IMR-90 (cell line): ENCODE measurements around the gene MYO1D. TPM values are rescaled to one million over a fixed set of nuclear protein-coding genes. Genes with fewer than 3 reads are reported as not detected.

ENCODE experiments used
- ATAC-seq: fragments of 200-7000 bp; cut with Tn5 transposase; 2 replicates; pipeline ENCODE4 v1.9.1; 2020; ENCODE audit warnings: low read depth, mild to moderate bottlenecking, moderate library complexity
- BruUV-seq: library from RNA; stranded (reverse); fragments of 400-500 nt; replicated peaks from 2 replicates; lab custom pipeline; 2021; lab: Mats Ljungman, UMichigan
- CTCF ChIA-PET: fragments of 300-600 bp; formaldehyde crosslinking; extraction: SDS; loops from one replicate; lab custom pipeline; 2021; ENCODE audit warnings: antibody characterized with exemption; lab: Yijun Ruan, JAX
- POLR2A ChIA-PET: fragments of 300-600 bp; sonication (Branson Sonifier 250); formaldehyde crosslinking; loops from one replicate; lab custom pipeline; 2022; ENCODE audit warnings: antibody characterized with exemption; ENCODE audit not compliant: unreplicated experiment; lab: Charles Lee
- DNase-seq: peaks from one replicate; pipeline ENCODE4 v3.0.0; 2013
- H2AFZ ChIP-seq: replicated peaks from 2 replicates; pipeline ENCODE3; 2013; ENCODE audit warnings: low read length, mild to moderate bottlenecking; ENCODE audit not compliant: poor library complexity
- H2AK5ac ChIP-seq: 2 replicates; pipeline ENCODE4 v1.6.1; 2013; ENCODE audit warnings: low read depth, low read length, inconsistent platforms
- H2AK9ac ChIP-seq: replicated peaks from 2 replicates; pipeline ENCODE3; 2013; ENCODE audit warnings: mild to moderate bottlenecking, low read depth, low read length, moderate library complexity; ENCODE audit not compliant: poor library complexity
- H2BK120ac ChIP-seq: 2 replicates; pipeline ENCODE4 v1.6.1; 2013; ENCODE audit warnings: low read depth, low read length, inconsistent platforms
- H2BK15ac ChIP-seq: 3 replicates; pipeline ENCODE4 v1.6.1; 2013; ENCODE audit warnings: low read depth, low read length, inconsistent platforms
- H2BK20ac ChIP-seq: 2 replicates; pipeline ENCODE4 v1.6.1; 2013; ENCODE audit warnings: low read depth, mild to moderate bottlenecking, inconsistent platforms, low read length, moderate library complexity
- H2BK5ac ChIP-seq: 2 replicates; pipeline ENCODE4 v1.6.1; 2013; ENCODE audit warnings: mild to moderate bottlenecking, low read depth, low read length, inconsistent platforms; ENCODE audit not compliant: poor library complexity, severe bottlenecking
- H3K14ac ChIP-seq: replicated peaks from 2 replicates; pipeline ENCODE4 v1.6.1; 2013; ENCODE audit warnings: low read depth, low read length, inconsistent platforms
- H3K18ac ChIP-seq: 2 replicates; pipeline ENCODE4 v1.6.1; 2013; ENCODE audit warnings: low read depth, low read length, control low read depth
- H3K23ac ChIP-seq: 2 replicates; pipeline ENCODE4 v1.6.1; 2013; ENCODE audit warnings: low read depth, low read length, inconsistent platforms
- H3K27ac ChIP-seq: 2 replicates; pipeline ENCODE4 v1.5.1; 2013; ENCODE audit warnings: mild to moderate bottlenecking, control low read depth, low read length; ENCODE audit not compliant: insufficient read depth
- H3K27me3 ChIP-seq: 2 replicates; pipeline ENCODE4 v1.6.1; 2013; ENCODE audit warnings: low read length; ENCODE audit not compliant: control insufficient read depth, insufficient read depth
- H3K36me3 ChIP-seq: 2 replicates; pipeline ENCODE4 v1.6.1; 2013; ENCODE audit warnings: low read length, mixed read lengths; ENCODE audit not compliant: control insufficient read depth, insufficient read depth
- H3K4ac ChIP-seq: 2 replicates; pipeline ENCODE4 v1.6.1; 2013; ENCODE audit warnings: low read depth, low read length, inconsistent platforms
- H3K4me1 ChIP-seq: 2 replicates; pipeline ENCODE4 v1.6.1; 2013; ENCODE audit warnings: low read length, mixed read lengths; ENCODE audit not compliant: control insufficient read depth, insufficient read depth
- H3K4me2 ChIP-seq: 2 replicates; pipeline ENCODE4 v1.6.1; 2013; ENCODE audit warnings: low read depth, mild to moderate bottlenecking, control low read depth, low read length, moderate library complexity
- H3K4me3 ChIP-seq: 2 replicates; pipeline ENCODE4 v1.5.1; 2013; ENCODE audit warnings: low read depth, mild to moderate bottlenecking, control low read depth, low read length, moderate library complexity; ENCODE audit not compliant: insufficient read depth
- H3K56ac ChIP-seq: 2 replicates; pipeline ENCODE4 v1.6.1; 2013; ENCODE audit warnings: low read length, inconsistent platforms; ENCODE audit not compliant: insufficient read depth; ENCODE audit errors: extremely low read depth
- H3K79me1 ChIP-seq, 2 experiments: 2 replicates each; pipeline ENCODE4 v1.6.1; 2013; ENCODE audit warnings: low read length in 2 of 2, inconsistent platforms in 1 of 2, low read depth in 1 of 2
- H3K9ac ChIP-seq: 2 replicates; pipeline ENCODE4 v1.6.1; 2013; ENCODE audit warnings: low read depth, low read length, control low read depth
- H3K9me1 ChIP-seq: 2 replicates; pipeline ENCODE4 v1.6.1; 2013; ENCODE audit warnings: low read length, inconsistent platforms; ENCODE audit not compliant: insufficient read depth
- H3K9me3 ChIP-seq: 2 replicates; pipeline ENCODE4 v1.6.1; 2013; ENCODE audit warnings: low read length; ENCODE audit not compliant: control insufficient read depth, insufficient read depth
- H4K20me1 ChIP-seq: 2 replicates; pipeline ENCODE4 v1.6.1; 2013; ENCODE audit warnings: low read length, inconsistent platforms; ENCODE audit not compliant: insufficient read depth
- H4K5ac ChIP-seq: 2 replicates; pipeline ENCODE4 v1.6.1; 2013; ENCODE audit warnings: mild to moderate bottlenecking, low read depth, low read length, control low read depth
- H4K8ac ChIP-seq, 2 experiments: 2 replicates each; pipeline ENCODE4 v1.6.1; 2013; ENCODE audit warnings: low read depth in 2 of 2, low read length in 2 of 2, control low read depth in 1 of 2, inconsistent platforms in 1 of 2
- H4K91ac ChIP-seq: 2 replicates; pipeline ENCODE4 v1.6.1; 2013; ENCODE audit warnings: low read depth, low read length, inconsistent platforms; ENCODE audit not compliant: insufficient read depth
- CEBPB ChIP-seq: IDR thresholded peaks from 2 replicates; pipeline ENCODE4 v1.6.1; 2012; ENCODE audit warnings: low read depth, low read length, improper control_type of control experiment
- CHD1 ChIP-seq: IDR thresholded peaks from 2 replicates; pipeline ENCODE4 v1.6.1; 2012; ENCODE audit warnings: low read depth, low read length, improper control_type of control experiment
- FOS ChIP-seq: fragments of 150-350 bp; IDR thresholded peaks from 2 replicates; pipeline ENCODE4 v1.6.1; 2016; ENCODE audit warnings: low read depth, low read length
- MAFK ChIP-seq: IDR thresholded peaks from 2 replicates; pipeline ENCODE4 v1.6.1; 2012; ENCODE audit warnings: low read depth, low read length, improper control_type of control experiment
- RCOR1 ChIP-seq: IDR thresholded peaks from 2 replicates; pipeline ENCODE4 v1.6.1; 2012; ENCODE audit warnings: mild to moderate bottlenecking, low read length, improper control_type of control experiment; ENCODE audit not compliant: insufficient replicate concordance
- RFX5 ChIP-seq: IDR thresholded peaks from 2 replicates; pipeline ENCODE4 v1.8.0; 2012; ENCODE audit warnings: low read depth, mild to moderate bottlenecking, low read length, moderate library complexity
- WGBS, 2 experiments: methylation state at CpG; one replicate each; pipeline versions ENCODE4 v1.1.5 to v1.1.7; 2013; ENCODE audit warnings: missing lambda C conversion rate in 2 of 2; ENCODE audit not compliant: insufficient read length in 1 of 2; ENCODE audit errors: extremely low coverage in 2 of 2; 5-methylcytosine and 5-hydroxymethylcytosine counted together
- dilution Hi-C: fragments of 300-500 bp; cut with HindIII; formaldehyde crosslinking; loops from one replicate; pipeline ENCODE4 v1.14.3; 2018; ENCODE audit warnings: low sequenced_read_pairs; ENCODE audit not compliant: unreplicated experiment
- in situ Hi-C: fragments of 300-500 bp; cut with MboI; formaldehyde crosslinking; loops from 3 replicates; pipeline ENCODE4 v1.14.3; 2019; ENCODE audit warnings: low sequenced_read_pairs, inconsistent platforms, mixed read lengths
- intact Hi-C: fragments of 100-400 bp; cut with micrococcal nuclease; formaldehyde crosslinking; loops from 2 replicates; pipeline ENCODE4 v1.10.0; 2022
- polyA plus RNA-seq, 3 experiments: library from polyadenylated mRNA; depleted of rRNA; stranded (reverse); fragments of >200 nt; gene quantifications; 2 replicates each; pipeline ENCODE4 v1.2.3, GENCODE V29; 2012; ENCODE audit warnings: low replicate concordance in 1 of 3
- total RNA-seq: library from RNA; depleted of rRNA; stranded (reverse); fragments of >200 nt; gene quantifications from 2 replicates; pipeline ENCODE4 v1.2.3, GENCODE V29; 2012
- TF ChIP-seq, protein P1 (sequence below): fragments of 150-350 bp; IDR thresholded peaks from 2 replicates; pipeline ENCODE4 v1.6.1; 2017; ENCODE audit warnings: mild to moderate bottlenecking, antibody characterized with exemption, low read length, low read depth

MYO1D gene
- total and polyA plus RNA-seq, 2 of the 4 experiments (the other 2 are of a cell fraction), result 0.63 to 0.90 TPM

DNA sequence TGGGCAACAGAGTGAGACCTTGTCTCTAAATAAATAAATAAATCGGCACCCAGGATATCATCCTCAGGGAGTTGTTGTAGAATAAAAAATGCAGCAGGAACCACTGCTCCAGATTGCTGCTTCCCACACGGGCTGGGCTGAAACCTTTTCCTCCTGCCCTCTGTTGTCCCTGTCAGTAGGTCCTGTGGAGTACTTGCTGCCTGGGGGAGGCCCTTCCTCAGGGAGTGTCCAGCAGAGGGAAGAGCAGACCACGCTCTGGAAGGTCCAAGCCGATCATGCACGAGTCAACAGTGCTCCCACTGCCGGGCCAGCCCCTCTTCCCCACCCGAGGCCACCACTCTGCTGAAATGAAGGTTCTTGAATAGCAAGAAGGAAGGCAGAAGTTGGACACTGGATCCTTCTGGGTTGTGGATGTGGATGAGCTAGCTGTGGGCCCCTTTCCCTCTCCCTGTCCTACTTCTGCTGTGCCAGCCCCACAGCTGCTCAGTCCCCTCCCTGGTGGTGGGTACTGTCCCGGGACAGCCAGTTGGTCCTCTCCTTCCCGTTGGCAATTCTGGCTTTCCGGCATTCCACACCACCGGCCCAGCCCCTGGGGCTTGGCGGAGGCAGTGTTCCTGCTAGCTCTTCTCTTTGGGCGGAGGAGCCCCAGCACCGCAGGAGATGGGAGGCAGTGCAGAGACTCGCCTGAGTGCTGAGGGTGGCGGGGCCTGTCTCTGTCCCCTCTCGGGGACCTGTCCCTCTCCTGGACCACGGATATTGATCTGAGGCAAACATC, 379.3 kb downstream of the MYO1D start:
- dilution Hi-C loops (no loop called here), in situ Hi-C loops (loop anchor here (25.0 kb wide), 1 partner anchor 265 kb away; no protein-coding TSS in a partner anchor), intact Hi-C loops (no loop called here)
- DNase-seq (no peak), ATAC-seq (no peak)
- H2BK20ac ChIP-seq, result peak overlapping the region; percentile 80
- H4K8ac ChIP-seq, result peak overlapping the region in 1 of 2 experiments; percentile 59; a peak in 1 of 4 replicates
- no peak overlapping the region for H3K9ac ChIP-seq
- H3K9me1 ChIP-seq, result peaks cover 5% of the 10 kb centered on the region
- peak overlapping the region; percentile 72 for H2AFZ ChIP-seq
- H3K4me3 ChIP-seq, result no peak overlapping the region
- H3K4me2 ChIP-seq, result no peak overlapping the region
- no peak for TF ChIP-seq RFX5
- TF ChIP-seq CHD1, result no peak
- TF ChIP-seq MAFK, result no peak
- TF ChIP-seq CEBPB, result no peak
- TF ChIP-seq, protein P1, sequence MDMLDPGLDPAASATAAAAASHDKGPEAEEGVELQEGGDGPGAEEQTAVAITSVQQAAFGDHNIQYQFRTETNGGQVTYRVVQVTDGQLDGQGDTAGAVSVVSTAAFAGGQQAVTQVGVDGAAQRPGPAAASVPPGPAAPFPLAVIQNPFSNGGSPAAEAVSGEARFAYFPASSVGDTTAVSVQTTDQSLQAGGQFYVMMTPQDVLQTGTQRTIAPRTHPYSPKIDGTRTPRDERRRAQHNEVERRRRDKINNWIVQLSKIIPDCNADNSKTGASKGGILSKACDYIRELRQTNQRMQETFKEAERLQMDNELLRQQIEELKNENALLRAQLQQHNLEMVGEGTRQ, result no peak
- no peak for TF ChIP-seq FOS
- TF ChIP-seq RCOR1, result no peak
- peaks cover 3% of the 10 kb centered on the region; the same call in 1 of the 2 replicates for H3K27me3 ChIP-seq
- POLR2A ChIA-PET, result interaction anchor here (0.7 kb wide), 1 partner anchor 60 kb away, joined by 5 read pairs; no protein-coding TSS in a partner anchor
- BruUV-seq, result no TSS peak
- H3K18ac ChIP-seq, result no peak overlapping the region
- H3K4ac ChIP-seq, result peak overlapping the region; percentile 61
- WGBS, 2 experiments, result 73% methylated on average over 3 of the region's 18 CpGs; no CpG with 5 or more reads in 1 of the 2 experiments
- H3K4me1 ChIP-seq, result peaks cover 5% of the 10 kb centered on the region; the same call in 1 of the 2 replicates
- H2AK9ac ChIP-seq, result peak overlapping the region; percentile 85
- no peaks in the 10 kb centered on the region for H3K79me1 ChIP-seq
- no peak overlapping the region for H3K27ac ChIP-seq
- no peak overlapping the region for H4K5ac ChIP-seq
- H3K23ac ChIP-seq, result peak overlapping the region; percentile 24; the same call in 1 of the 2 replicates
- no peaks in the 10 kb centered on the region for H3K9me3 ChIP-seq
- H3K14ac ChIP-seq, result 0 out of 2 replicates have a peak overlapping the region, but pooled peaks have one; percentile 20
- H2BK15ac ChIP-seq, result peak overlapping the region; percentile 88; the same call in 1 of the 3 replicates
- no peak overlapping the region for H3K56ac ChIP-seq
- H3K36me3 ChIP-seq, result no peaks in the 10 kb centered on the region
- H2BK120ac ChIP-seq, result peak overlapping the region; percentile 80
- H2BK5ac ChIP-seq, result peak overlapping the region; percentile 39
- H4K91ac ChIP-seq, result peak overlapping the region; percentile 61
- H4K20me1 ChIP-seq, result no peaks in the 10 kb centered on the region; the same call in 1 of the 2 replicates
- CTCF ChIA-PET, result no interaction called here
- H2AK5ac ChIP-seq, result peak overlapping the region; percentile 83
